ENCODE measurements around the gene TEX29.
A peak's percentile ranks its signal among the peaks of the same experiment; 100 is the strongest.

The TEX29 gene

GRCh38 chr13:111322001-111322915 is 1.8 kb downstream of the TEX29 start:
- H3K36me3 Mint-ChIP-seq (ENCODE audit: low read depth), result no peaks in the 10 kb centered on the region
- H3K4me1 Mint-ChIP-seq (ENCODE audit: low read depth), result peaks cover 2% of the 10 kb centered on the region
- no peak overlapping the region for H3K4me3 Mint-ChIP-seq
- no peaks in the 10 kb centered on the region for H3K27me3 Mint-ChIP-seq (ENCODE audit: low read depth)
- no peak for DNase-seq (ENCODE audit: low spot score)
- H3K27ac Mint-ChIP-seq, result no peak overlapping the region
- H3K9me3 Mint-ChIP-seq, result no peaks in the 10 kb centered on the region

DNA sequence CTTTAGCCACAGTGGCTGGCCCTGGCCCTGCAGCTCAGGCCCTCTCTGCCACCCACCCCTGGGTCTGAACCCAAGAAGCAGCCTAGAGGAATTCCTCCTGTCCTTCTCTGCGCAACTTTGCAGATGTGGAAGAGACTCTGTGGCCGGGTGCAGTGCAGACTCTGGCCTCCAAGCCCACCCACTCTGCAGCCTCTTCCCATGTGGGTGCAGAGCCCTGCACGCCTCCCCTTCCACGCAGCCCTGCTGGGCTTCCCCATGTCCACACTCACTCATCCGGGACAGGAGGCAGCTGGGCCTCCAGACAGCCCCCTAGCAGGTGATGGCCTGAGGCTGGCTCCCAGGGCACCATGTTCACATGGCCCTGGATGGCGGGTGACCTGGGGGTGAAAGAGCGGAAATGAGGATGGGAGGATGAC is 2.5 kb downstream of the TEX29 start:
- peaks cover 2% of the 10 kb centered on the region for H3K4me1 Mint-ChIP-seq (ENCODE audit: low read depth)
- DNase-seq (ENCODE audit: low spot score), result no peak
- H3K27ac Mint-ChIP-seq, result no peak overlapping the region
- no peaks in the 10 kb centered on the region for H3K36me3 Mint-ChIP-seq (ENCODE audit: low read depth)
- H3K4me3 Mint-ChIP-seq, result peak overlapping the region; percentile 63
- no peaks in the 10 kb centered on the region for H3K9me3 Mint-ChIP-seq
- H3K27me3 Mint-ChIP-seq (ENCODE audit: low read depth), result no peaks in the 10 kb centered on the region

GRCh38 chr13:111323549-111323948 is 3.1 kb downstream of the TEX29 start:
- Mint-ChIP-seq H3K9me3 (no peaks in the 10 kb centered on the region), H3K27me3 (ENCODE audit: low read depth) (no peaks in the 10 kb centered on the region), H3K36me3 (ENCODE audit: low read depth) (no peaks in the 10 kb centered on the region), H3K4me1 (ENCODE audit: low read depth) (peaks cover 2% of the 10 kb centered on the region), H3K4me3 (peak overlapping the region; percentile 63), H3K27ac (no peak overlapping the region)
- DNase-seq (ENCODE audit: low spot score), result no peak

DNA sequence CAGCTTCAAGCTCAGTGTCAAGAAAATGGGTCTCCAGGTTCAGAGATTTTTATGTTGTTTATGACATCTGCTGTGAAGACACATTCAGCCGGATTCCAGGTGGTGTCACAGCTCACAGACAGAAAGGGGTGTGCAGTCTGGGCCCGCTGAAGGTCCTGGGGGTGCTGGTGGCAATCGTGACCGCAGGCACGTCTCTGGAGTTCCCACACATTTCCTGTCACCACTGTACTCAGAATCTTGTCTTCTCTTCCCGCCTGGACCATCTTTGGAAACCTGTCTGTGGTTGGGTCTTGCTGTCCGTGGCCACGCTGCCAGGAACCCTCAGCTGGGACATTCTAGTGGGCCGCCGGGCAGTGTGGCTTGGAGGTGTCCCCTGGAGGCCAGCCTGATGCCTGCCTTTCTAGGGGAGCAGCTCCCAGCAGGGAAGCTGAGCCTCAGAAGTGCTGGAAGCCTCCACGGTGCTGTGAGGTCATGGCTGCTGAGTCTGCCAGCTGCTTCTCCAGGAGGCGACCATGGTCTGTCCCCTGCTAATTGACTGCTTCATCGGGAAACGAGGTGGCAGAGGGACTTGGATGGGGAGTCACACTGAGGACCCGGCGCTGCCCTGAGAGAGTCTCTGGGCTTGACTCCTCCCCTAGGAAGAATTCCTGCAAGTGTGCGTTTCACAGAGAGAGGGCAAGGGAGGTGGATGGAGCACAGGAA is 3.7 kb downstream of the TEX29 start:
- H3K4me3 Mint-ChIP-seq, result peak overlapping the region; percentile 63
- H3K27me3 Mint-ChIP-seq (ENCODE audit: low read depth), result no peaks in the 10 kb centered on the region
- H3K4me1 Mint-ChIP-seq (ENCODE audit: low read depth), result peaks cover 2% of the 10 kb centered on the region
- DNase-seq (ENCODE audit: low spot score), result no peak
- H3K9me3 Mint-ChIP-seq, result no peaks in the 10 kb centered on the region
- no peaks in the 10 kb centered on the region for H3K36me3 Mint-ChIP-seq (ENCODE audit: low read depth)
- no peak overlapping the region for H3K27ac Mint-ChIP-seq

- no peak for DNase-seq (ENCODE audit: low spot score)
Observed at GRCh38 chr13:111324736-111325135, 4.3 kb downstream of the TEX29 start.

DNA sequence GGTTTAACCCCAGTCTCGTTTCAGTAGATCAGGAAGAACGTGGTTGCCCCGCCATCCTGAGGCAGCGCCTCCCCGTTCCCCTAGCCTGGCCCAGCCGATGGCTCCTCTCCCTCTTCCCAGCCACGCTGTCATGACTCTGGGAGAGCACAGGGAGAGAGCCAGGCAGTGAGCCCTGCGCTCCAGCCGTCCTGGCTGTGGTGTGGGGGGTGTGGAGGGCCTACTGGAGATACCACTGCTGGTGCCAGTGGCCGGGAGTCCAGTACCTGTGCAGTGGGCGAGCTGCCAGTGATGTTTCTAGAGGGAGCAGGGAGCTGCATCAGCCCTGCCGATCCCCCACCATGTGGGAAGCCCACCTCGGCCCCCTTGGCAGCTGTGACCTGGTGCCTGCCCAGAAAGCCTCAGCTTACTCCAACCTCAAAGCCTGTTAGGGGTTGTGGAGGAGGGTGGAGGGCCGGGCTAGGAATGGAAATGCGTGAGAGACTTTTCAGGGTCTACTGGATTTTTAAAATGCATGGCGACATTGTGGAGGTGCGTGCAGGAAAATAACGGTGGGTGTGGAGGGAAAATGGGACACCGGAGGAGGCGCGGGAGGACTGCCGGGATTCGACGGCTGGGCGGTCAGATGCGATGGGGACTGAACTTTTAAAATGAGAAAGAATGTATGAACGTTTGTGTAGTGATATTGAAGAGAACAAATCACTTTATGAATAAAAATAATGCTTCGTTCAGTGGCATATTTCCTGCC is 4.9 kb downstream of the TEX29 start:
- no peak for DNase-seq (ENCODE audit: low spot score)
- H3K9me3 Mint-ChIP-seq, result no peaks in the 10 kb centered on the region
- no peaks in the 10 kb centered on the region for H3K27me3 Mint-ChIP-seq (ENCODE audit: low read depth)
- peaks cover 2% of the 10 kb centered on the region for H3K4me1 Mint-ChIP-seq (ENCODE audit: low read depth)
- no peaks in the 10 kb centered on the region for H3K36me3 Mint-ChIP-seq (ENCODE audit: low read depth)
- H3K4me3 Mint-ChIP-seq, result no peak overlapping the region
- H3K27ac Mint-ChIP-seq, result no peak overlapping the region

More at GRCh38 chr13:111324736-111325135, 4.3 kb downstream of the TEX29 start:
- H3K9me3 Mint-ChIP-seq, result no peaks in the 10 kb centered on the region
- H3K4me1 Mint-ChIP-seq (ENCODE audit: low read depth), result peaks cover 2% of the 10 kb centered on the region
- no peaks in the 10 kb centered on the region for H3K27me3 Mint-ChIP-seq (ENCODE audit: low read depth)
- no peak overlapping the region for H3K4me3 Mint-ChIP-seq
- no peaks in the 10 kb centered on the region for H3K36me3 Mint-ChIP-seq (ENCODE audit: low read depth)
- H3K27ac Mint-ChIP-seq, result no peak overlapping the region

DNA sequence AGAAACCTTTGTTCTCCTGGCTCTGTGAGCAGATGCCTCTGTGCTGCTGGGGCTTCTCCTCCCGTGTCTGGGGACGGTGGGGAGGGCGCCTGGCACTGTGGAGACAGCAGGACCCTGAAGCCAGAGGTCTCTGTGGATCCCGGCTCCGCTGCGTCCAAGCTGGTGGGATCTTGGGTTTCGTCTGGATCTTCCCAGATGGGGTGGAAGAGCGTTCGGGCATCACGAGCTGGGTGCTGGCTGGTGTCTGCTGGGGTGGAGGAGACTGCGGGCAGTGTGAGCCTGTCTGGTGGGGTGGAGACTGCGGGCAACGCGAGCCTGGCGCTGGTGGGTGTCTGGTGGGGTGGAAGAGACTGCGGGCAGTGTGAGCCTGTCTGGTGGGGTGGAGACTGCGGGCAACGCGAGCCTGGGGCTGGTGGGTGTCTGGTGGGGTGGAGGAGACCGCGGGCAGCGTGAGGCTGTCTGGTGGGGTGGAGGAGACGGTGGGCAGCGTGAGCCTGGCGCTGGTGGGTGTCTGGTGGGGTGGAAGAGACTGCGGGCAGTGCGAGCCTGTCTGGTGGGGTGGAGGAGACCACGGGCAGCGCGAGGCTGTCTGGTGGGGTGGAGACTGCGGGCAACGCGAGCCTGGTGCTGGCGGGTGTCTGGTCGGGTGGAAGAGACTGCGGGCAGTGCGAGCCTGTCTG is 5.6 kb downstream of the TEX29 start:
- Mint-ChIP-seq H3K9me3 (no peaks in the 10 kb centered on the region), H3K4me1 (ENCODE audit: low read depth) (peaks cover 2% of the 10 kb centered on the region), H3K27ac (no peak overlapping the region), H3K36me3 (ENCODE audit: low read depth) (no peaks in the 10 kb centered on the region), H3K27me3 (ENCODE audit: low read depth) (no peaks in the 10 kb centered on the region), H3K4me3 (no peak overlapping the region)
- DNase-seq (ENCODE audit: low spot score), result no peak

DNA sequence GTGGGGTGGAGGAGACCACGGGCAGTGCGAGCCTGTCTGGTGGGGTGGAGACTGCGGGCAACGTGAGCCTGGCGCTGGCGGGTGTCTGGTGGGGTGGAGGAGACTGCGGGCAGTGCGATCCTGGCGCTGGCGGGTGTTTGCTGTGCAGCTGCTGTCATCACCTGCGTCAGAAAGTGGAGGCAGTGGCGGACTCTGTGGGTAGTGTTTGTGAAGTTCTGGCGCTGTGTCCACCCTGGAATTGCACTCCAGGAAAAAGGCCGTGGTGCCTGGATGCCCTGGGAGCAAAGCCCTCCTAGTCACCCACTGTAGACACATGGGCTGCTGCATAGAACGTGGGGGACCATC is 6.2 kb downstream of the TEX29 start:
- H3K36me3 Mint-ChIP-seq (ENCODE audit: low read depth), result no peaks in the 10 kb centered on the region
- H3K27ac Mint-ChIP-seq, result no peak overlapping the region
- H3K4me1 Mint-ChIP-seq (ENCODE audit: low read depth), result peaks cover 2% of the 10 kb centered on the region
- H3K27me3 Mint-ChIP-seq (ENCODE audit: low read depth), result peaks cover under 1% of the 10 kb centered on the region
- no peak for DNase-seq (ENCODE audit: low spot score)
- H3K9me3 Mint-ChIP-seq, result no peaks in the 10 kb centered on the region
- H3K4me3 Mint-ChIP-seq, result no peak overlapping the region

DNA sequence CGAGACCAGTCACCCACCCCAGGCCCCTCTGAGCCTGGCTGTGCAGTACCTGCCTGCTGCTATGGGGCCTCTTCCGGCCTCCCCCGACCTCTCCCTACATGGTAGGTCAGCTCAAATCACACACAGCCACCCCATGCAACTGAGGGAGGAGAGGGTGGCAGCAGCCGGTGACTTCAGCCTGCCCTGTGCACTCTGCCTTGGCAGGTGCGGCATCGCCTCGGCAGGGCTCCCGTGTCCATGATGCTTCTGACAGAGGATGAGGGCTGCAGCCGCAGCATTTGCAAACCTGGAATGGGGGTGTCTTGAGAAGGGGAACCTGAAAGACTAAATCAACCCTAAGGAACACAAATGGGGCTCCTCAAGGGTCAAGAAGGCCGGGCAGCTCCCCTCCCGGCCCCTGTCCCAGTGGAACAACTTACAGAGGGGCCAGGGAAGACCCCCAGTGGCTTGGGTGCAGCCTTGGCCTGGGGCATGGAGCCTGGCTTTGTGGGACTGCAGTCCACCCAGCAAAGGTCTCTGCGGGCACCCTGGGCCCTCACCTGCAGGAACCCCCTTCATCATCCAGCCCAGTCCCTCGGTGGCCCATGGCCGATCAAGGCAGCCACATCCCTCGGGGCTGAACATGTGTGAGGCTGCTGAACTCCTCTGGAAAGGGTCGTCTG is 6.7 kb downstream of the TEX29 start:
- H3K4me3 Mint-ChIP-seq, result no peak overlapping the region
- peaks cover 2% of the 10 kb centered on the region for H3K4me1 Mint-ChIP-seq (ENCODE audit: low read depth)
- DNase-seq (ENCODE audit: low spot score), result no peak
- no peaks in the 10 kb centered on the region for H3K36me3 Mint-ChIP-seq (ENCODE audit: low read depth)
- no peak overlapping the region for H3K27ac Mint-ChIP-seq
- H3K27me3 Mint-ChIP-seq (ENCODE audit: low read depth), result peaks cover 3% of the 10 kb centered on the region
- H3K9me3 Mint-ChIP-seq, result no peaks in the 10 kb centered on the region

- Mint-ChIP-seq H3K36me3 (ENCODE audit: low read depth) (no peaks in the 10 kb centered on the region), H3K4me3 (no peak overlapping the region), H3K9me3 (no peaks in the 10 kb centered on the region), H3K4me1 (ENCODE audit: low read depth) (peaks cover 2% of the 10 kb centered on the region), H3K27me3 (ENCODE audit: low read depth) (peaks cover 3% of the 10 kb centered on the region), H3K27ac (no peak overlapping the region)
- DNase-seq (ENCODE audit: low spot score), result no peak
Observed at GRCh38 chr13:111327730-111328573, 7.5 kb downstream of the TEX29 start.

GRCh38 chr13:111328574-111329410 is 8.3 kb downstream of the TEX29 start:
- Mint-ChIP-seq H3K4me3 (no peak overlapping the region), H3K4me1 (ENCODE audit: low read depth) (peaks cover under 1% of the 10 kb centered on the region), H3K36me3 (ENCODE audit: low read depth) (no peaks in the 10 kb centered on the region), H3K27me3 (ENCODE audit: low read depth) (peaks cover 3% of the 10 kb centered on the region), H3K9me3 (no peaks in the 10 kb centered on the region), H3K27ac (no peak overlapping the region)
- no peak for DNase-seq (ENCODE audit: low spot score)

DNA sequence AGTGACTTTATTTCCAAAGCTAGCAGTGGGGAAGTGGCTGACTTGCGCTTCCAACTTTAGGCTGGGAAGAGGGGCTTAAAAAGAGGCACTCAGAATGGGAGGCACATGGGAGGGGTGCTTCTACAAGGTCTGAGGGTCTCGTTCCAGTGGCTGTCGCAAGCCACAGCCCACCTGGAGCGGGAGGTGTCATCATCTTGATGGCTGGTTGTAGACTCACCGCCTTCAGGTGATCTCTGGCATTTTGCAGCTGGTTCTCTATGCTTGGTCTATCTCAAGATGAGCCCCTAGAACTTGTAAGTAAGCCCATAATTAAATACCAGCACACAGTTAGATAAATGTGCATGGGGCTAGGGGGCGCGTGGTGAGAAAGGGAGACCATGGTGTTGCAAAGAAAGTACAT is 9.2 kb downstream of the TEX29 start:
- Mint-ChIP-seq H3K36me3 (ENCODE audit: low read depth) (no peaks in the 10 kb centered on the region), H3K27ac (no peak overlapping the region), H3K4me1 (ENCODE audit: low read depth) (no peaks in the 10 kb centered on the region), H3K4me3 (no peak overlapping the region), H3K9me3 (no peaks in the 10 kb centered on the region), H3K27me3 (ENCODE audit: low read depth) (peaks cover 3% of the 10 kb centered on the region)
- no peak for DNase-seq (ENCODE audit: low spot score)
